Fibroblast of the aortic adventitia (primary cell): ENCODE measurements around the gene MAPK1IP1L. TPM values are rescaled to one million over a fixed set of nuclear protein-coding genes. Genes with fewer than 3 reads are reported as not detected.
"Not testable (repeated sequence)": the region's sequence is repeated elsewhere in the genome, so short reads cannot be mapped to it uniquely, and the experiment has no call there.

Source experiments
- DNase-seq: peaks from one replicate; pipeline ENCODE4 v3.0.0-alpha.2; 2010; ENCODE audit warnings: low read depth
- H3K4me3 ChIP-seq: 2 replicates; pipeline ENCODE4 v1.5.1; 2011; ENCODE audit warnings: low read depth, mild to moderate bottlenecking, control low read depth, low read length, moderate library complexity
- total RNA-seq: library from RNA; depleted of rRNA; stranded (reverse); fragments of >200 nt; gene quantifications from 2 replicates; pipeline ENCODE4 v1.2.3, GENCODE V29; 2012; ENCODE audit warnings: low replicate concordance
- TF ChIP-seq, protein P1 (sequence below): IDR thresholded peaks from 2 replicates; pipeline ENCODE4 v1.5.1; 2011; ENCODE audit warnings: mild to moderate bottlenecking, low read length, control low read depth, inconsistent platforms; ENCODE audit not compliant: insufficient read depth

Gene MAPK1IP1L
- total RNA-seq, 1 donor = 71.8 TPM

DNA sequence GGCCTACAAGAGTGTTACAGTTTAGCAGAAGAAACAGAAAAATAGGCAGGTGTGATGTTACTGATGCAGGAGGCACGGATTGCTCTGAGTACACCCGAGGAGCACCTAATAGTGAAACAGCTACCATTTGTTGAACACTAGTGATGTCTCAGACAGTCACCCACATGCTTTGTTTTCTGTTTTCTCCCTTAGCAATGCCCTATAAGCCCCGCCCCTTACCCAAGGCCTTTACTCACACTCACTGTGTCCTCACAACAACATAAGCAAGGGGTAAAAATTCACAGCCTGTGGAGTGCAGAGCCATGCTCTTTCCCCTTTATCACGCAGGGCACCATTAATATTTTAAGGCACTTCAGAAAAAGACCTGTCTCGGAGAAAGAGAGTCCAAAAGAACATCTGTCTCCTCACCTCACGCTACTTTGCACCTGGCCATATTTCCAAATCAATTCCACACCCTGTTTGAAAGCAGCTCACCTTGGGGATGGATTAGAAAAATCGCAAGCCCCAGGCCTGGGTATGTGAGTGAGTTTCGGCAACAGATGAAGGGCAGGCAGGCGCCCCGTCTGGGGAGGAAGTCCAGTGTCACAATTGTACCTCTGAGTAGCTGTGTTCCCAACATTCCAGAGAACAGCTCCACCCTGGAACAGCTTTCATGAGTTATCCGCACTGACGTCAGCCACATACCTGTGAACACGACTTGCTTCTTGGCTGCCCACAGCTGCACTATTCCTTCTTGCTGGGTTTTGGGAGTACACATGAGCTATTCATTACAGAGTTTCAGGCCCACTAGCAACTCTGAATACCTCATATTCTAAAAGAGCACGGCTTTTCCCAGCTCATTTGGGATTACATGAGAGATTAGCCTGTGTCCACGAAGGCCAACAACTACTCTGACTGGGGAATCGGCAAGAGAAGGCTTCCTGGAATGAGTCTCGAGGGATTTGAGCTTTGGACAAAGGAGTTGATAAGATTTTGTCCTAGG is 26.0 kb downstream of the MAPK1IP1L start:
- H3K4me3 ChIP-seq = no peak overlapping the region
- TF ChIP-seq, protein P1, sequence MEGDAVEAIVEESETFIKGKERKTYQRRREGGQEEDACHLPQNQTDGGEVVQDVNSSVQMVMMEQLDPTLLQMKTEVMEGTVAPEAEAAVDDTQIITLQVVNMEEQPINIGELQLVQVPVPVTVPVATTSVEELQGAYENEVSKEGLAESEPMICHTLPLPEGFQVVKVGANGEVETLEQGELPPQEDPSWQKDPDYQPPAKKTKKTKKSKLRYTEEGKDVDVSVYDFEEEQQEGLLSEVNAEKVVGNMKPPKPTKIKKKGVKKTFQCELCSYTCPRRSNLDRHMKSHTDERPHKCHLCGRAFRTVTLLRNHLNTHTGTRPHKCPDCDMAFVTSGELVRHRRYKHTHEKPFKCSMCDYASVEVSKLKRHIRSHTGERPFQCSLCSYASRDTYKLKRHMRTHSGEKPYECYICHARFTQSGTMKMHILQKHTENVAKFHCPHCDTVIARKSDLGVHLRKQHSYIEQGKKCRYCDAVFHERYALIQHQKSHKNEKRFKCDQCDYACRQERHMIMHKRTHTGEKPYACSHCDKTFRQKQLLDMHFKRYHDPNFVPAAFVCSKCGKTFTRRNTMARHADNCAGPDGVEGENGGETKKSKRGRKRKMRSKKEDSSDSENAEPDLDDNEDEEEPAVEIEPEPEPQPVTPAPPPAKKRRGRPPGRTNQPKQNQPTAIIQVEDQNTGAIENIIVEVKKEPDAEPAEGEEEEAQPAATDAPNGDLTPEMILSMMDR = no peak
- peak; percentile 46 for DNase-seq

DNA sequence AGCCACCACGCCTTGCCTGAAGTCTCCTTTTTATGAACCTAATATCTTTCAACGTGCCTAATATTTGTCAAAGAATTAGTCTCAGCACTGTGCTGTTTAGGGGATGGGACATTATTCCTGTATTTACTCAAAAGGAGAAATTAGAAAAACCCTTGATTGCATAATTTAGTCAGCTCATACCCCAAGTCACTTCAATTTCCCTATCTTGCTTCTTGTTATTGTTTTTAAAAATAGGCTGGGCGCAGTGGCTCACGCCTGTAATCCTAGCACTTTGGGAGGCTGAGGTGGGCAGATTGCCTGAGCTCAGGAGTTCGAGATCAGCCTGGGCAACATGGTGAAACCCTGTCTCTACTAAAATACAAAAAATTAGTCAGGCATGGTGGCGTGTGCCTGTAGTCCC is 28.5 kb downstream of the MAPK1IP1L start:
- H3K4me3 ChIP-seq, DNase-seq: not testable (repeated sequence)

DNA sequence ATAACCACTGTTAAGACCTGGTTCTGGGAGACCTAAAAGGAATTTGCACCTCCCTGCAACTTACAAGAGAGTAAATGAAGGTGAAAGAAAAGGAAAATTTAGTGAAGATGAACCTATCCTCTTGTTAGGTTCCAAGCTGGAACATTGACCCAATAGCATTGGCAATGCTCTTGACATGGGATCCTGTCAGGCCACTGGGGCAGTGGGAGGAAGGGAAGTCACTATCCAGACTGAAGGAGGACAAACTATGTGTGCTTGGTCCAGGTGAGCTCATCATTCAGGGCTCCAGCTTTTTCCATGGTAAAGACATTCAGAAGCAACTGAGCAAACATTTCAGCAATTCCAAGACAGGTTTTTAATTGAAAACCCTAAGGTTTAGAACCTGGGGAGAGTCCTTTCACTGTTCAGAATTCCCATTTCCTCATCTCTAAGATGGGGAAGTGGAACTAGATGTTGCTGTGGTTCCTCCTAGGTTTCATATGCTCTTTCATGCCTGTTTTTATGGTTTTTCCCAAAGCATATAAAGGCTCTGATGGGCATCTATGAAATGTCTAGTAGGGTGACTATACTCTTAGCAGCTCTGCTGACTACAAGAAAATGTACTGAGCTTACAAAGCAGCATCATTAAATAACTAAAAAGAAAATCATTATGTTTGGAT is 33.1 kb downstream of the MAPK1IP1L start:
- H3K4me3 ChIP-seq = no peak overlapping the region
- TF ChIP-seq, protein P1 = no peak
- DNase-seq = no peak

DNA sequence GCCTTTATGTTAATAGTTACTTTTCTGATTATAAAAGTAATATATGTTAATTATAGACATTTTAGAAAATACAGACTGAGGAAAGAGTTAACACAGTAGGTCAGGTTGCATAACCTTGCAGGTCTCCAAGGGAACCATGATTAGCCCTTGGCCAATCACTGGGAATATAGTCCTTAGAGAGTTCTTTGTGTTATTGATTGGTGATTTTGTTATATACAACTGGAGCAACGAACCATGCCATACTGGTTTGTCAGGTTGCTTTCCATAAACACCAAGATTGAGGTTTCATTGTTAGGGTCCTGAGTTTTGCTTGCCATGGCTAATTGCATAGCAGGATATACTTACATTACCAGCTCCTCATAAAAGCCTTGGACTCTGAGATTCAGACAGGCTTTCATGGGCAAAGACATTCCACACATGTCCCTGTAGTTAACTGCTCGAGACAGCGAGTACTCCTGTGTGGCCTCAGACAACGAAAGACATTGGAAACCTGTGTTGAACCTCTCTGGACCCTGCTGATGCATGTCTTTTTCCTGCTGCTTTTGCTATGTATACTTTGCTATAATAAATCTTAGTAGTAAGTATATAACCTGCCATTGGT is 33.7 kb downstream of the MAPK1IP1L start:
- no peak for DNase-seq
- TF ChIP-seq, protein P1 = no peak

DNA sequence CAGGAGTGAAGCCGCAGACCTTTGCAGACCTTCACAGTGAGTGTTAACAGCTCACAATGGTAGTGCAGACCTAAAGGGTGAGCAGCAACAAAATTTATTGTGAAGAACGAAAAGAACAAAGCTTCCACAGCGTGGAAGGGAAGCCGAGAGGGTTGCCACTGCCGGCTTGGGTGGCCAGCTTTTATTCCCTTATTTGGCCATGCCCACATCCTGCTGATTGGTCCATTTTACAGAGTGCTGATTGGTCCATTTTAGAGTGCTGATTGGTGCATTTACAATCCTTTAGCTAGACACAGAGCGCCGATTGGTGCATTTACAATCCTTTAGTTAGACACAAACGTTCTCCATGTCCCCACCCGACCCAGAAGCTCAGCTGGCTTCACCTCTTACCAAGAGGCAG is 35.5 kb downstream of the MAPK1IP1L start:
- TF ChIP-seq, protein P1 = no peak
- no peak overlapping the region for H3K4me3 ChIP-seq
- DNase-seq = no peak

More for the DNA sequence above, 33.7 kb downstream of the MAPK1IP1L start:
- no peak overlapping the region for H3K4me3 ChIP-seq

DNA sequence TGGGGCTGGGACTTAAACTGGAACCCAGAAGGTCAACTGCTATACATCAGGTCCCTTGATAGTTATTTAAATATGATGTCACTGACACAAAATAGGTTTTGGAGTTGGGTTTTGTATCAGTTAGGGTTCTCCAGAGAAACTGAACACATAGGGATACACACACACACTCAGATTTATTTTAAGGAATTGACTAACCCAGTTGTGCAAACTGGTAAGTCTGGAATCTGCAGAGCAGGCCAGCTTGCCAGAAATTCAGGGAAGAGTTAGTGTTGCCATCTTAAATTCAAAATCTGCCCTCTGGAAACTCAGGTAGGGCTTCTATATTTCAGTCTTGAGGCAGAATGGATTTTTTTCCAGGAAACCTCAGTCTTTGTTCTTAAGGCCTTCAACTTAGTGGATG is 36.9 kb downstream of the MAPK1IP1L start:
- TF ChIP-seq, protein P1 = no peak
- no peak overlapping the region for H3K4me3 ChIP-seq
- DNase-seq = no peak

DNA sequence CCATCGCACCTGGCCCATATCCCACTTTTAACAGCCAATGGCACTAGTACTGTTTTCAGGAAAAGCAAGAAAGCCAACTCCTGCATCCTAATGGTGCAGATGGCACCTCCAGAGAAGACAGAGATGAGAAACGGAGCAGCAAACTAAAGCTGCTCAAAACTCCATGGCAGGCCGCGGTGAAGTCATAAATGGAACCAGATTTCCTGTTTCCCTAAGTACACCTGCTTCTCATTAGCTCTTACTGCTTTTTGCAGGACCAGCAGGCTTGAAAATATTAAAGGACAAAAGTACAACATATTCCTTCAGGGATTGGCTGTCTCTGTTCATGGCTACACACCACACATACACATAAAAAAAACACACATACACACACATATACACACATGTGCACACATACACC is 40.9 kb downstream of the MAPK1IP1L start:
- no peak overlapping the region for H3K4me3 ChIP-seq
- TF ChIP-seq, protein P1 = no peak
- peak; percentile 53 for DNase-seq
